Cardiac muscle cell (in vitro differentiated cells and primary cell): Measurements from ENCODE around the gene PDZD2. TPM values are rescaled to one million over a fixed set of nuclear protein-coding genes. Genes with fewer than 3 reads are reported as not detected.
A peak's percentile ranks its signal among the peaks of the same experiment; 100 is the strongest.

ENCODE experiments used
- DNase-seq, 2 donors: peaks; one replicate each; pipeline versions ENCODE4 v3.0.0 to v3.0.0-alpha.2; 2010 to 2017; ENCODE audit warnings: low read depth in 1 of 2, low spot score in 1 of 2
- H3K27ac ChIP-seq: fragments of 200-600 bp; sonication (generic); 2 replicates; pipeline ENCODE4 v1.5.1; 2016
- H3K27me3 ChIP-seq: fragments of 200-600 bp; sonication (generic); 2 replicates; pipeline ENCODE4 v1.6.0; 2016; ENCODE audit warnings: control low read depth
- H3K36me3 ChIP-seq: fragments of 200-600 bp; sonication (generic); 2 replicates; pipeline ENCODE4 v1.5.1; 2016; ENCODE audit warnings: control low read depth
- H3K4me1 ChIP-seq: fragments of 200-600 bp; sonication (generic); 2 replicates; pipeline ENCODE4 v1.8.1; 2017; ENCODE audit warnings: low read depth, mild to moderate bottlenecking, mixed run types
- H3K4me3 ChIP-seq: fragments of 200-600 bp; sonication (generic); 2 replicates; pipeline ENCODE4 v1.5.1; 2016; ENCODE audit warnings: mild to moderate bottlenecking
- H3K9me3 ChIP-seq: fragments of 200-600 bp; sonication (generic); 2 replicates; pipeline ENCODE4 v1.5.1; 2017; ENCODE audit warnings: low read depth, mild to moderate bottlenecking, control low read depth
- polyA plus RNA-seq: library from polyadenylated mRNA; unstranded; fragments of >200 nt; fragmentation: Nextera tagmentation; extraction: Ambion mirVana; gene quantifications from 2 replicates; pipeline ENCODE4 v1.2.1, GENCODE V29; 2016
- total RNA-seq: library from RNA; depleted of rRNA; stranded (reverse); fragments of >200 nt; gene quantifications from 2 replicates; pipeline ENCODE4 v1.2.3, GENCODE V29; 2016
- TF ChIP-seq, protein P1 (sequence below): IDR thresholded peaks from 2 replicates; pipeline ENCODE4 v1.5.1; 2012; ENCODE audit warnings: low read depth, mild to moderate bottlenecking, low read length

PDZD2 gene
- total and polyA plus RNA-seq, 2 experiments from 2014 or later = 3.0 to 3.5 TPM

DNA sequence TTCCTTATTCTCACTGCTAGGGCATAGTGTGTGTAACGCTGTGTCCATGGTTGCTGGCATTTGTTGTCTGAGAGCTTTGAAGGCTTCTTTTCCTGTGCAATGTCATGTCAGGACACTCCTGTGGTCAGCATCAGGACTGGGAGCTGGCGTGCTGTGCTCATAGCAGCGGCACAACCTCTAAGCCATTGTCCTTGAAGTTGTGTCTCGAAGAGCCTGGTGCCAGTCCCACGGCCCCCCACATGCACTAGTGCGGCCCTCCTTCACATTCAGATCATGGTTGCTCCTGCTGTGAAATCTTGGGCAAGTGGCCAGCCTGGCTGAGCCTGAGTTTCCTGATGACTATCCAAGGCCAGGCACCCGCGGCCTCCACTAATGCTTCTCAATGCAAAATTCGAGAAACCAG, 32.4 kb downstream of the PDZD2 start:
- H3K27me3 ChIP-seq = no peaks in the 10 kb centered on the region
- DNase-seq = no peak
- H3K4me3 ChIP-seq = no peak overlapping the region
- H3K9me3 ChIP-seq = no peaks in the 10 kb centered on the region
- peaks cover 8% of the 10 kb centered on the region for H3K4me1 ChIP-seq
- TF ChIP-seq, protein P1, sequence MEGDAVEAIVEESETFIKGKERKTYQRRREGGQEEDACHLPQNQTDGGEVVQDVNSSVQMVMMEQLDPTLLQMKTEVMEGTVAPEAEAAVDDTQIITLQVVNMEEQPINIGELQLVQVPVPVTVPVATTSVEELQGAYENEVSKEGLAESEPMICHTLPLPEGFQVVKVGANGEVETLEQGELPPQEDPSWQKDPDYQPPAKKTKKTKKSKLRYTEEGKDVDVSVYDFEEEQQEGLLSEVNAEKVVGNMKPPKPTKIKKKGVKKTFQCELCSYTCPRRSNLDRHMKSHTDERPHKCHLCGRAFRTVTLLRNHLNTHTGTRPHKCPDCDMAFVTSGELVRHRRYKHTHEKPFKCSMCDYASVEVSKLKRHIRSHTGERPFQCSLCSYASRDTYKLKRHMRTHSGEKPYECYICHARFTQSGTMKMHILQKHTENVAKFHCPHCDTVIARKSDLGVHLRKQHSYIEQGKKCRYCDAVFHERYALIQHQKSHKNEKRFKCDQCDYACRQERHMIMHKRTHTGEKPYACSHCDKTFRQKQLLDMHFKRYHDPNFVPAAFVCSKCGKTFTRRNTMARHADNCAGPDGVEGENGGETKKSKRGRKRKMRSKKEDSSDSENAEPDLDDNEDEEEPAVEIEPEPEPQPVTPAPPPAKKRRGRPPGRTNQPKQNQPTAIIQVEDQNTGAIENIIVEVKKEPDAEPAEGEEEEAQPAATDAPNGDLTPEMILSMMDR = no peak
- H3K27ac ChIP-seq = no peak overlapping the region
- no peaks in the 10 kb centered on the region for H3K36me3 ChIP-seq

DNA sequence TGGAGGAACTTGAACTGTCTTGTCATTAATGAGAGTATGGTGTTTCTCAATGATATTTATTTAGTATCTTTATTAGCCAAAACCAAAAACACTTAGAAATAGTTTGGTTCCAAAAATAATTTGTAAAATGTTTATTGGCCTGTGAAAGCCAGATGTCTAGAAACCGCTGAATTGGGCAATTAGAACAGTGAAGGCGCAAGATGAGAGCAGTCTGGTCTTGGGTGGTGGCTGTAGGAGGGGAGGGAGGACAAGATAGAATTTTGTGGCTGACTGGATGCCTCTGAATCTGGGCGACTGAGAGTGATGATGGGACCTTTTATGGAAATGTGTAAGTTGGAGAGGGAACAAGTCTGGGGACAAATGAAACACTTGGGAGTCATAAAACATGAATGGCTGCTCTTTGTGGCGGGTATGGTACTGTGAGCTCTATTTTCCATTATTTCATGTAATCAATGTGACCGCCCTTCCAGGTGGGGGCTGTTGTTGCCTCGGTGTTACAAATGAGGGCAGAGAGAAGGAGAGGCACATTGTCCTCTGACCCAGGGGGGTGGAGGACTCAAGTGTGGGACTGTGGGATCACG, 35.5 kb downstream of the PDZD2 start:
- Histone ChIP-seq H3K27ac (no peak overlapping the region), H3K27me3 (no peaks in the 10 kb centered on the region), H3K9me3 (no peaks in the 10 kb centered on the region), H3K4me1 (peaks cover 8% of the 10 kb centered on the region), H3K36me3 (no peaks in the 10 kb centered on the region), H3K4me3 (no peak overlapping the region)
- DNase-seq = no peak
- TF ChIP-seq, protein P1 = no peak

DNA sequence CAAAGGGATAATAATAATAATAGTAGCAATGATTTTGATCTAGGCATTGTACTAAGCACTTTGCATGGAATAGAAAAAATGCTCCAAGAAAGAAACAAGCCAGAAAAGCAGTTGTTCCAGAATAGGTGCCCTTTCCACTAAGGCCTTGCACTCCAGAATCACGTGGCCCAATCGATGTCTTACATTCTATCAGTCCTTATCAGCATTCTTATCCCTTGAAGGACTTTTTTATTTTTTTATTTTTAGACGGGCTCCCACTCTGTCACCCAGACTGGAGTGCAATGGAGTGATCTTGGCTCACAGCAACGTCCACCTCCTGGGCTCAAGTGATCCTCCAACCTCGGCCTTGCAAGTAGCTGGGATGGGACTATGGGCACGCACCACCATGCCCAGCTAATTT, 36.5 kb downstream of the PDZD2 start:
- H3K27me3 ChIP-seq = no peaks in the 10 kb centered on the region
- H3K27ac ChIP-seq = no peak overlapping the region
- no peak for DNase-seq
- peaks cover 8% of the 10 kb centered on the region for H3K4me1 ChIP-seq
- TF ChIP-seq, protein P1 = no peak
- no peak overlapping the region for H3K4me3 ChIP-seq
- no peaks in the 10 kb centered on the region for H3K36me3 ChIP-seq
- H3K9me3 ChIP-seq = no peaks in the 10 kb centered on the region

DNA sequence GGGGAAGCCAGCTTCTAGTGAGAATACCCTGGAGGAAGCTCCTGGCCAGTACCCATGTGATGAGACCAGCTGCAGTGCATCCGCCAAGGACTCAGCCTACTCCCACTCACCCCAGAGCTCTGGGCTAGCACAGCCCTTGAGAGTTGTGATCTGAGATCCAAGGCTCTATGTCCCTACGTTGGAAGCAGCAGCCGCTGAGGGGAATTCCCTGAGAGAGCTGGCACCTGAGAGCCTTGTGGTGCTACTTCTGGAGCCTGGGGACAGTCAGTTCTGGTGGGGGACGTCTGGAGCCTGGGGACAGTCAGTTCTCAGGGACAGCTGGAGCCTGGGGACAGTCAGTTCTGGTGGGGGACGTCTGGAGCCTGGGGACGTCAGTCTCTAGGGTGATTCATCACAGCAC, 39.2 kb downstream of the PDZD2 start:
- TF ChIP-seq, protein P1 = no peak
- Histone ChIP-seq H3K36me3 (no peaks in the 10 kb centered on the region), H3K9me3 (no peaks in the 10 kb centered on the region), H3K4me1 (peaks cover 8% of the 10 kb centered on the region), H3K27me3 (no peaks in the 10 kb centered on the region), H3K4me3 (no peak overlapping the region), H3K27ac (no peak overlapping the region)
- DNase-seq = peak in 1 of 2 donors; percentile 18

DNA sequence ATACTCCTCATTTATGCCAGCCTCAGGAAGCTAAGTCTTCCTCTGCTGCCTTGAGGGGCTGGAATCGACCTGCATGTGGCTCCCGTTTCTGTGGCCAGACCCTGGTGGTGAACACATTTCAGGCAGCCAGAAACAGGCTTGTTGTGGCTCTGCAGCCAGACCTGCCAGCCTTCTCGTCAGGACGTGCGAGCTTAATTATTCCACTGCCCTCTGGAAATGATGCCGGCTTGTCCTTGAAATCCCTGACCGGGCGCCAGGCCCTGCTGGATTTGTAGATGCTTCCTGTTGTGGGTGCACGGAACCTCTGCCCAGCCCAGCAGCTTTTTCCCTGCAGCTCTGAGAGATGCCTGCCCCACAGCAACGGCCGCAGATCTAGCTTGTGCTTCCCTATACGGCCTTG, 41.6 kb downstream of the PDZD2 start:
- TF ChIP-seq, protein P1 = no peak
- no peak for DNase-seq
- Histone ChIP-seq H3K27ac (no peak overlapping the region), H3K27me3 (no peaks in the 10 kb centered on the region), H3K4me3 (no peak overlapping the region), H3K36me3 (no peaks in the 10 kb centered on the region), H3K4me1 (peaks cover 5% of the 10 kb centered on the region), H3K9me3 (no peaks in the 10 kb centered on the region)
